Measurements from ENCODE around the gene PSME4.

GRCh38 chr2:53949457-53949856 is 21.3 kb downstream of the PSME4 start:
- no peak for TF ChIP-seq CTCF (IDR thresholded peaks at IDR 0.05)
- TF ChIP-seq POLR2A (IDR thresholded peaks at IDR 0.05), result no peak

All from suprapubic skin (tissue), 3 donors.